ENCODE data around the gene LOXHD1. TPM values are rescaled to one million over a fixed set of nuclear protein-coding genes. Genes with fewer than 3 reads are reported as not detected.

Gene LOXHD1
- total RNA-seq, 2 experiments from 2014 or later: 0.11 to 0.45 TPM

DNA sequence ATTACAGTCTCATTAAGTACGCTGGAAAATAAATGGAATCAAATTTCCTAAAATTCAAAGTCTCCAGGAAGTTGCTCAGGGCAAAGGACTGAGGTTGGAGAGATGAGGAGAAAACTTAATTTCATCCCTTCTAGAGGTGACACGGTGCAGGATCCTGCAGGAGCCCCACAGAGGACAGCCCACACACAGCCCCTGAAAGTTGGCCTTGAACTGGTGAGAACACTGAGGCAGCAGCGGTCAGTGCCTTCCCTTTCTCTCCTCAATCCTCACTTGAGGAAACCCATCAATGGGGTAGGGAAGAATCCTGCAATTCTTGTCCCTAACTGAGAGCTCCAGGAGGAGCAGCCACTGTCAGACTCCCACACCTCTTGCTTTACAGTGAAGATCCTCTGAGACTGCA, 37.5 kb downstream of the LOXHD1 start:
- CTCF ChIA-PET: no interaction called here
- no peak overlapping the region for H3K4me3 Mint-ChIP-seq
- intact Hi-C loops (cut with micrococcal nuclease): no loop called here
- ATAC-seq (no peak), DNase-seq (no peak)
- TF ChIP-seq, protein P1, sequence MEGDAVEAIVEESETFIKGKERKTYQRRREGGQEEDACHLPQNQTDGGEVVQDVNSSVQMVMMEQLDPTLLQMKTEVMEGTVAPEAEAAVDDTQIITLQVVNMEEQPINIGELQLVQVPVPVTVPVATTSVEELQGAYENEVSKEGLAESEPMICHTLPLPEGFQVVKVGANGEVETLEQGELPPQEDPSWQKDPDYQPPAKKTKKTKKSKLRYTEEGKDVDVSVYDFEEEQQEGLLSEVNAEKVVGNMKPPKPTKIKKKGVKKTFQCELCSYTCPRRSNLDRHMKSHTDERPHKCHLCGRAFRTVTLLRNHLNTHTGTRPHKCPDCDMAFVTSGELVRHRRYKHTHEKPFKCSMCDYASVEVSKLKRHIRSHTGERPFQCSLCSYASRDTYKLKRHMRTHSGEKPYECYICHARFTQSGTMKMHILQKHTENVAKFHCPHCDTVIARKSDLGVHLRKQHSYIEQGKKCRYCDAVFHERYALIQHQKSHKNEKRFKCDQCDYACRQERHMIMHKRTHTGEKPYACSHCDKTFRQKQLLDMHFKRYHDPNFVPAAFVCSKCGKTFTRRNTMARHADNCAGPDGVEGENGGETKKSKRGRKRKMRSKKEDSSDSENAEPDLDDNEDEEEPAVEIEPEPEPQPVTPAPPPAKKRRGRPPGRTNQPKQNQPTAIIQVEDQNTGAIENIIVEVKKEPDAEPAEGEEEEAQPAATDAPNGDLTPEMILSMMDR (IDR thresholded peaks at IDR 0.05): no peak
- H3K9me3 Mint-ChIP-seq: no peaks in the 10 kb centered on the region
- H3K36me3 Mint-ChIP-seq (ENCODE audit: low read depth): no peaks in the 10 kb centered on the region
- no peak overlapping the region for H3K27ac Mint-ChIP-seq
- H3K27me3 Mint-ChIP-seq: no peaks in the 10 kb centered on the region
- peaks cover 48% of the 10 kb centered on the region for H3K4me1 Mint-ChIP-seq (ENCODE audit: low read depth)
- POLR2A ChIA-PET: no interaction called here

DNA sequence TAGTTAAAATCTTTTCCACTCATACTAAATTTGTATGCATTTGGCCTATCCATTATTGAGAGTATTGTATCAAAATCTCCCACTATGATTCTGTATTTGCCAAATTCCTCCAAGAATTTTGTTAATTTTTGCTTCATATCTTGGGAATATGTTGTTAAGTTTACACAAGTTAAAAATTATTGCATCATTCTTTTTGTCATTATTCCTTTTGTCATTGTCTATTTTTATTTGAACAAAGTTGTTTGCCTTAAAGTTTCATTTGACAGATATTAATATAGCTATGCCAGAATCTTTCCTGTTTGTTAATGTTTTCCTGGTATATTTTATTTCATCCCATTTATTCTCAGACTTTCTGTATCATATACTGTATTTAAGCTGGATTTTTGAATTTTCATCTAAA, 41.3 kb downstream of the LOXHD1 start:
- no peak overlapping the region for H3K4me3 Mint-ChIP-seq
- H3K36me3 Mint-ChIP-seq (ENCODE audit: low read depth): no peaks in the 10 kb centered on the region
- ChIA-PET CTCF (interaction anchor here (0.6 kb wide), 1 partner anchor 71 kb away, joined by 3 read pairs; no protein-coding TSS in a partner anchor), POLR2A (no interaction called here)
- no peaks in the 10 kb centered on the region for H3K27me3 Mint-ChIP-seq
- TF ChIP-seq, protein P1 (IDR thresholded peaks at IDR 0.05): no peak
- H3K9me3 Mint-ChIP-seq: no peaks in the 10 kb centered on the region
- intact Hi-C loops (cut with micrococcal nuclease): no loop called here
- no peak for DNase-seq
- no peak for ATAC-seq
- no peak overlapping the region for H3K27ac Mint-ChIP-seq
- peaks cover 12% of the 10 kb centered on the region for H3K4me1 Mint-ChIP-seq (ENCODE audit: low read depth)

DNA sequence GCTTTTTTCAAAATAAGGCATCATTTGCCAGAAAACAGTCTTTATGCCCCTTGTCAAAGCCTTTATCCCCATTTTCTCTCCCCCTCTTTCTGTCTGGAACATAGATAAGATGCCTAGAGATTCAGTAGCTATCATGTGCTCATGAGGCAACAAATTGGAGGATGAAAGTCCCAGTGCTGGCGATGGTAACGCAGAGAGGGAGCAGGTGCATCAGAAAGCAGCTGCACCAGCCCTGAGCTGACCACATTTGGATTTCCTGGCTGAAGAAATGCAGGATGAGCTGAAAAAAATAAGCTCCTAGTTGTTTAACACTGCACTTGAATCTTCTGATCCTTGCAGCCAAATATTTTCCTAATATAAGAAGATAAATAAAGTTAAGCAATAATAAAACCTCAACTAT, 48.0 kb downstream of the LOXHD1 start:
- intact Hi-C loops (cut with micrococcal nuclease): no loop called here
- Mint-ChIP-seq H3K4me1 (ENCODE audit: low read depth) (no peaks in the 10 kb centered on the region), H3K4me3 (no peak overlapping the region), H3K27ac (no peak overlapping the region), H3K36me3 (ENCODE audit: low read depth) (no peaks in the 10 kb centered on the region), H3K9me3 (no peaks in the 10 kb centered on the region), H3K27me3 (peaks cover 1% of the 10 kb centered on the region)
- TF ChIP-seq, protein P1 (IDR thresholded peaks at IDR 0.05): no peak
- DNase-seq (no peak), ATAC-seq (no peak)
- CTCF ChIA-PET: interaction anchor here (1.2 to 1.4 kb wide), 2 partner anchors 49 kb away, joined by 3 read pairs; no protein-coding TSS in a partner anchor
- POLR2A ChIA-PET: no interaction called here

DNA sequence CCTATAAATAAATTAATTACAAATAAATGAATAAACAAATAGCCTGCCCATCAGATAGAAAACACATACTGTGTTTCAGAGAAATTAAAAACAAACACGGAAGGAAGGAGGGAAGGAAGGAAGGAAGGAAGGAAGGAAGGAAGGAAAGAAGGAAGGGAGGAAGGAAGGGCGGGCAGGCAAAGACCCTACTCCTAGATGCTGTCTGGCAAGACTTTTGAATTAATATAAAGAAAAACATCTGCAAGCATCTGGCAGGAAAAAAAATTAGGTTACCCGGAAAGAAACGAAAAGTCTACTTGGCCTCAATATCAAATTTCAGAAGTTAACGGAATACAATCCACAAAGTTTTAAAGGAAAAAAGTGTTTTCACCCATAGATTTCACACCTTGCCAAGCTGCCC, 49.1 kb downstream of the LOXHD1 start:
- ChIA-PET CTCF (interaction anchor here (0.6 to 1.2 kb wide), 2 partner anchors 50 to 864 kb away, joined by 3 read pairs; no protein-coding TSS in a partner anchor), POLR2A (no interaction called here)
- ATAC-seq (no peak), DNase-seq (no peak)
- no peak overlapping the region for H3K27ac Mint-ChIP-seq
- no peaks in the 10 kb centered on the region for H3K9me3 Mint-ChIP-seq
- no peak overlapping the region for H3K4me3 Mint-ChIP-seq
- H3K27me3 Mint-ChIP-seq: peaks cover 1% of the 10 kb centered on the region
- intact Hi-C loops (cut with micrococcal nuclease): no loop called here
- TF ChIP-seq, protein P1 (IDR thresholded peaks at IDR 0.05): no peak
- no peaks in the 10 kb centered on the region for H3K4me1 Mint-ChIP-seq (ENCODE audit: low read depth)
- no peaks in the 10 kb centered on the region for H3K36me3 Mint-ChIP-seq (ENCODE audit: low read depth)

DNA sequence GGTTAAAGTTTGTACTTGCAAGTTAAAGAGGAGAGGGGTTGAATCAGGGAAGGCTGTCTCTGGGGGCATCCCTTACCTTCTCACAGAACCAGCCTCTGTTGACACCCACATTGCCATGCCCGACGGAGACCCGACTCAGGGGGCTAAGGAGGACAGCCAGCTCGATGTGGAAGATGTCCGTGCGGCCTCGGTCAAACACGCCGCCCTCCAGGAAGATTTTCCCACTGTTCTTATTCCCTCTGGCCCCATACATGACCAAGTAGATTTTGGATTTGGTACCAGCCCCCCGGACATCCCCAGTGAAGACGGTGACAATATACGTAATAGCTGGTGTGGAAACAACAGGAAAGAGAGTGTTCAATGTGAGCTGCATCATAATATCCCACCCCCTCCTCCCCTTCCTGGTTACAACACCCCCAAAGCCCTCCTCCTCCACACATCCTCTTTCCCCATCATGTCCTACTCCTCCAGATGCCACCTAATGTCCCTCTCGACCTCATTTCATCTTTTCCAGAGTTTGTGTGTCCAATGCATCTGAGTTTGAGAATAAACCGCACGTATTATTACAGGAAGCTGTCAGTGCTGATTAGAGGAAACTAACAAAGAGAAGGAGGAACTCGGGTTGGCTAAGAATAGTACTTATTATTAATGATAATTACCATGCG, 55.7 kb downstream of the LOXHD1 start:
- intact Hi-C loops (cut with micrococcal nuclease): no loop called here
- Mint-ChIP-seq H3K27ac (no peak overlapping the region), H3K4me1 (ENCODE audit: low read depth) (no peaks in the 10 kb centered on the region), H3K4me3 (no peak overlapping the region), H3K9me3 (no peaks in the 10 kb centered on the region), H3K27me3 (peaks cover 6% of the 10 kb centered on the region), H3K36me3 (ENCODE audit: low read depth) (no peaks in the 10 kb centered on the region)
- ATAC-seq (no peak), DNase-seq (no peak)
- ChIA-PET CTCF (interaction anchor here (1.3 kb wide), 1 partner anchor 57 kb away, joined by 6 read pairs; no protein-coding TSS in a partner anchor), POLR2A (no interaction called here)
- TF ChIP-seq, protein P1 (IDR thresholded peaks at IDR 0.05): no peak
